Amniotic stem cell (primary cell): ENCODE measurements around the gene CBX2.
A peak's percentile ranks its signal among the peaks of the same experiment; 100 is the strongest.
"Not testable (repeated sequence)": the region's sequence is repeated elsewhere in the genome, so short reads cannot be mapped to it uniquely, and the experiment has no call there.

Experiments used
- DNase-seq: peaks from one replicate; lab custom pipeline; 2025; lab: John Stamatoyannopoulos, UW

CBX2 gene

GRCh38 chr17:79742951-79743476, 34.9 kb upstream of the CBX2 start:
- DNase-seq, result no peak

GRCh38 chr17:79743614-79744013, 34.3 kb upstream of the CBX2 start:
- DNase-seq, result no peak

- no peak for DNase-seq
Observed at GRCh38 chr17:79745641-79746105, 32.3 kb upstream of the CBX2 start.

- no peak for DNase-seq
Observed at GRCh38 chr17:79746889-79747507, 30.9 kb upstream of the CBX2 start.

GRCh38 chr17:79747508-79748294, 30.2 kb upstream of the CBX2 start:
- DNase-seq, result no peak

- DNase-seq, result no peak
Observed at GRCh38 chr17:79748295-79749099, 29.5 kb upstream of the CBX2 start.

- peak; percentile 47 for DNase-seq
Observed at GRCh38 chr17:79749156-79749815, 28.7 kb upstream of the CBX2 start.

- no peak for DNase-seq
Observed at GRCh38 chr17:79749958-79750357, 28.0 kb upstream of the CBX2 start.

- DNase-seq, result no peak
Observed at GRCh38 chr17:79750650-79751545, 27.1 kb upstream of the CBX2 start.

- DNase-seq, result no peak
Observed at GRCh38 chr17:79752175-79752574, 25.8 kb upstream of the CBX2 start.

- DNase-seq, result no peak
Observed at GRCh38 chr17:79754370-79754769, 23.6 kb upstream of the CBX2 start.

GRCh38 chr17:79754903-79755302, 23.0 kb upstream of the CBX2 start:
- DNase-seq, result not testable (repeated sequence)

GRCh38 chr17:79755591-79755990, 22.4 kb upstream of the CBX2 start:
- DNase-seq, result no peak

GRCh38 chr17:79757140-79757745, 20.7 kb upstream of the CBX2 start:
- DNase-seq, result no peak

GRCh38 chr17:79758271-79758670, 19.7 kb upstream of the CBX2 start:
- no peak for DNase-seq

- no peak for DNase-seq
Observed at GRCh38 chr17:79760197-79760906, 17.6 kb upstream of the CBX2 start.

- DNase-seq, result no peak
Observed at GRCh38 chr17:79761894-79762589, 15.9 kb upstream of the CBX2 start.

GRCh38 chr17:79765708-79766107, 12.2 kb upstream of the CBX2 start:
- DNase-seq, result no peak
